Measurements from ENCODE around the gene PRDM11. TPM values are rescaled to one million over a fixed set of nuclear protein-coding genes. Genes with fewer than 3 reads are reported as not detected.
"Not testable (repeated sequence)": the region's sequence is repeated elsewhere in the genome, so short reads cannot be mapped to it uniquely, and the experiment has no call there.

PRDM11 gene
- total RNA-seq, 2 experiments from 2014 or later, result 4.5 to 8.4 TPM

DNA sequence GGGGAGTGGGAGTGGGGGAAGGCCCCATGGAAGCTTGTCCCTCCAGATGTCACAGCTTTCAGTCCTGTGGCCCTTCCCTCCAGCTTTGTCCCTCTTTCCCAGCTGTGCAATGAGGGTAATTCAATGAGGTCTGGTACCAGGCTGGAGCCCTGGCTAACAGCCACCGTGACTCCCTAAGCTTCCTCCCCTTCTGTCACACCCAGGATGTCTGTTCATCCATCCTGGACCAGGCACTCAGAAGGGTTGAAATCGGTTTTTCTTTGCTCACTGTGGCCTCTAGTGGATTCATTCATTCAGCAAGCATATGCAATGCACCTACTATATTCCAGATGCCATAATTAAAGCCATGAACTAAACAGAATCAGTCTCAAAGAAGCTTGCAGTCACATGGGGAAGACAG, 101.0 kb downstream of the PRDM11 start:
- ChIA-PET POLR2A (no interaction called here), CTCF (ENCODE audit: unreplicated experiment) (no interaction called here)
- H2AFZ ChIP-seq (ENCODE audit: low read length), result no peak overlapping the region
- H3K36me3 ChIP-seq (ENCODE audit: insufficient read depth, low read length), result no peaks in the 10 kb centered on the region
- no TSS peak for BruUV-seq (replicated peaks)
- H3K9me3 ChIP-seq (ENCODE audit: low read length), result no peaks in the 10 kb centered on the region
- H3K79me2 ChIP-seq (ENCODE audit: insufficient read depth, low read depth, low read length), result no peaks in the 10 kb centered on the region
- no peak overlapping the region for H3K4me2 ChIP-seq (ENCODE audit: low read length)
- no peak overlapping the region for H3K4me3 ChIP-seq (ENCODE audit: low read depth, low read length, poor library complexity, severe bottlenecking)
- no peaks in the 10 kb centered on the region for H4K20me1 ChIP-seq (ENCODE audit: insufficient read depth, low read length)
- DNase-seq (ENCODE audit: low spot score), result no peak
- TF ChIP-seq, protein P1, sequence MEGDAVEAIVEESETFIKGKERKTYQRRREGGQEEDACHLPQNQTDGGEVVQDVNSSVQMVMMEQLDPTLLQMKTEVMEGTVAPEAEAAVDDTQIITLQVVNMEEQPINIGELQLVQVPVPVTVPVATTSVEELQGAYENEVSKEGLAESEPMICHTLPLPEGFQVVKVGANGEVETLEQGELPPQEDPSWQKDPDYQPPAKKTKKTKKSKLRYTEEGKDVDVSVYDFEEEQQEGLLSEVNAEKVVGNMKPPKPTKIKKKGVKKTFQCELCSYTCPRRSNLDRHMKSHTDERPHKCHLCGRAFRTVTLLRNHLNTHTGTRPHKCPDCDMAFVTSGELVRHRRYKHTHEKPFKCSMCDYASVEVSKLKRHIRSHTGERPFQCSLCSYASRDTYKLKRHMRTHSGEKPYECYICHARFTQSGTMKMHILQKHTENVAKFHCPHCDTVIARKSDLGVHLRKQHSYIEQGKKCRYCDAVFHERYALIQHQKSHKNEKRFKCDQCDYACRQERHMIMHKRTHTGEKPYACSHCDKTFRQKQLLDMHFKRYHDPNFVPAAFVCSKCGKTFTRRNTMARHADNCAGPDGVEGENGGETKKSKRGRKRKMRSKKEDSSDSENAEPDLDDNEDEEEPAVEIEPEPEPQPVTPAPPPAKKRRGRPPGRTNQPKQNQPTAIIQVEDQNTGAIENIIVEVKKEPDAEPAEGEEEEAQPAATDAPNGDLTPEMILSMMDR (conservative IDR thresholded peaks at IDR 0.05; ENCODE audit: low read length), result no peak
- no peak for TF ChIP-seq EZH2phosphoT487 (IDR thresholded peaks at IDR 0.05; ENCODE audit: borderline replicate concordance, low read depth, low read length)
- H3K4me1 ChIP-seq (ENCODE audit: insufficient read depth, low read length, poor library complexity, severe bottlenecking), result peaks cover 9% of the 10 kb centered on the region
- H3K27ac ChIP-seq (ENCODE audit: low read depth, low read length, poor library complexity, severe bottlenecking), result no peak overlapping the region
- H3K9me2 ChIP-seq (ENCODE audit: insufficient read depth, low read length), result no peaks in the 10 kb centered on the region
- intact Hi-C loops (cut with micrococcal nuclease; ENCODE audit: unreplicated experiment), result no loop called here

DNA sequence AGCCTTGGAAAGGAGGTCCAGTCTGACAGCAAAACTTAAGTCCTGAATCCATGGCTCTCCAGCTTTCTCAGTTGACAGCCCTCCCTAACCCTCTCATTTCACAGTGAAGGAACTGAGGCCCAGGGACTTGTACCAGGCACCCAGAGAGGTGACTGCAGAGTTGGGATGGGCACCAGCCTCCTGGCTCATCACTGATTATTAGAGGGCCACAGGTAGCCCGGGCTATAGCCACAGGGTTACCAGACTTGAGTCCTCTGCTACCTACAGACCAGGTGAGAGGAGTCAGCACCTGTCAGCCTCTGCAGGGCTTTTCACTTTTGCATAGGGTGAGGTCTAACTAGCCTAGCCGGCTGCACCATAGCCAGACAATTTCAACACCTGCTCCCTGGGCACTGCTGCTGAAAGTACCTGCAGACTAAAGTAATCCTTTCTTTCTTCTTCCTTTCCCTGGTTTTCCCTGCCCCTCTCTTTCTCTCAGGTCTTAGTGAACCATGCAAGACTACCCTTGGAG, 102.1 kb downstream of the PRDM11 start:
- Histone ChIP-seq H3K4me3 (ENCODE audit: low read depth, low read length, poor library complexity, severe bottlenecking) (no peak overlapping the region), H3K4me1 (ENCODE audit: insufficient read depth, low read length, poor library complexity, severe bottlenecking) (peaks cover 9% of the 10 kb centered on the region), H3K9me2 (ENCODE audit: insufficient read depth, low read length) (no peaks in the 10 kb centered on the region), H3K36me3 (ENCODE audit: insufficient read depth, low read length) (no peaks in the 10 kb centered on the region), H2AFZ (ENCODE audit: low read length) (no peak overlapping the region), H3K79me2 (ENCODE audit: insufficient read depth, low read depth, low read length) (no peaks in the 10 kb centered on the region), H3K4me2 (ENCODE audit: low read length) (no peak overlapping the region), H3K27ac (ENCODE audit: low read depth, low read length, poor library complexity, severe bottlenecking) (no peak overlapping the region), H4K20me1 (ENCODE audit: insufficient read depth, low read length) (no peaks in the 10 kb centered on the region), H3K9me3 (ENCODE audit: low read length) (no peaks in the 10 kb centered on the region)
- intact Hi-C loops (cut with micrococcal nuclease; ENCODE audit: unreplicated experiment), result no loop called here
- ChIA-PET CTCF (ENCODE audit: unreplicated experiment) (no interaction called here), POLR2A (no interaction called here)
- TF ChIP-seq, protein P1 (conservative IDR thresholded peaks at IDR 0.05; ENCODE audit: low read length), result no peak
- TF ChIP-seq EZH2phosphoT487 (IDR thresholded peaks at IDR 0.05; ENCODE audit: borderline replicate concordance, low read depth, low read length), result no peak
- no TSS peak for BruUV-seq (replicated peaks)
- DNase-seq (ENCODE audit: low spot score), result no peak

DNA sequence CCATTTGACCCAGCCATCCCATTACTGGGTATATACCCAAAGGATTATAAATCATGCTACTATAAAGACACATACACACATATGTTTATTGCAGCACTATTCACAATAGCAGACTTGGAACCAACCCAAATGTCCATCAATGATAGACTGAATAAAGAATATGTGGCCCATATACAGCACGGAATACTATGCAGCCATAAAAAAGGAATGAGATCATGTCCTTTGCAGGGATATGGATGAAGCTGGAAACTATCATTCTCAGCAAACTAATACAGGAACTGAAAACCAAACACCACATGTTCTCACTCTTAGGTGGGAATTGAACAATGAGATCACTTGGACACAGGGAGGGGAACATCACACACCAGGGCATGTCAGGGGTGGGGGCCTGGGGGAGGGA, 102.9 kb downstream of the PRDM11 start:
- intact Hi-C loops (cut with micrococcal nuclease; ENCODE audit: unreplicated experiment); H3K4me3 ChIP-seq (ENCODE audit: low read depth, low read length, poor library complexity, severe bottlenecking); H3K27ac ChIP-seq (ENCODE audit: low read depth, low read length, poor library complexity, severe bottlenecking); H3K4me2 ChIP-seq (ENCODE audit: low read length); H3K9me3 ChIP-seq (ENCODE audit: low read length); H2AFZ ChIP-seq (ENCODE audit: low read length); BruUV-seq (replicated peaks); CTCF ChIA-PET (ENCODE audit: unreplicated experiment); H3K4me1 ChIP-seq (ENCODE audit: insufficient read depth, low read length, poor library complexity, severe bottlenecking); H3K36me3 ChIP-seq (ENCODE audit: insufficient read depth, low read length); H4K20me1 ChIP-seq (ENCODE audit: insufficient read depth, low read length); DNase-seq (ENCODE audit: low spot score); H3K79me2 ChIP-seq (ENCODE audit: insufficient read depth, low read depth, low read length); H3K9me2 ChIP-seq (ENCODE audit: insufficient read depth, low read length); POLR2A ChIA-PET: not testable (repeated sequence)

Measured in OCI-LY7 (cell line).